ENCODE measurements around the gene CDA.

The CDA gene

GRCh38 chr1:20615946-20616846 lies 27.3 kb downstream of the CDA start:
- no peak for DNase-seq (ENCODE audit: extremely low read depth in 1 of 2, low read depth in 1 of 2)

- no peak for DNase-seq (ENCODE audit: extremely low read depth in 1 of 2, low read depth in 1 of 2)
Measured at GRCh38 chr1:20616847-20617487, 28.1 kb downstream of the CDA start.

GRCh38 chr1:20618550-20618949 lies 29.7 kb downstream of the CDA start:
- DNase-seq (ENCODE audit: extremely low read depth in 1 of 2, low read depth in 1 of 2) = no peak

DNA sequence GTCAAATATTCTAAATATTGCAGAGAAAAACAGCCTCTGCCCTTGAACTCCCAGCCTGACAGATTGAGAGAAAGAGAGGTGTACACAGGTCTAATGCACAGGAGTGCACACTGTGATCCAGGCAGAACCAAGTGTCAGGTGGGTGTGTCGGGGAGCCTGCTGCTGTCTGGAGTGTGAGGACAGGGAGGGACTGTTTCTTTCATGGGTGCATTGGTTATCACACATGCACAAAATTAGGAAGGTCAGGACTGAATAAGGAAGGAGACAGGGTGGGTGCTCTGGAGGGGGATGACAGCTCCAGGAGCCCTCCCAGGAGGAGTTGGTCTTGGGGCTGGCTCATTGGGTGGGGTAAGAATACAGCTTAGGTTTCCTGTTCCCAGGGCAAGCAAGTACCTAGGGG lies 31.1 kb downstream of the CDA start:
- no peak for DNase-seq (ENCODE audit: extremely low read depth in 1 of 2, low read depth in 1 of 2)

GRCh38 chr1:20621012-20621411 lies 32.1 kb downstream of the CDA start:
- no peak for DNase-seq (ENCODE audit: extremely low read depth in 1 of 2, low read depth in 1 of 2)

DNA sequence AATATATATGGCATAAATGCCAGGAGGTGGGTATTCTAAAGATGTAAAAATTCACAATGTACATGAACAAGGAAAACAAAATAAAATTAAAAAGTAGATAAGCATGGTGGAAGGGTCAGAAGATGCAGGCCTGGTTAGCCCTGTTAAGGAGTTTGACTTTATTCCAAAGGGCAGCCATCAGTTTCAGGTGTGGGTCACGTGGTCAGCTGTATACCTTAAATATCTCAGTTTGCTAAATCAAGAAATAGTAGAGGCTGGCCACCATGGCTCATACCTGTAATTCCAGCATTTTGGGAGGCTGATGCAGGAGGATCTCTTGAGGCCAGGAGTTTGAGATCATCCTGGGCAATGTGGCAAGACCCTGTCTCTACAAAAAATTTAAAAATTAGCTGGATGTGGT lies 35.8 kb downstream of the CDA start:
- DNase-seq (ENCODE audit: extremely low read depth in 1 of 2, low read depth in 1 of 2) = no peak

- DNase-seq (ENCODE audit: extremely low read depth in 1 of 2, low read depth in 1 of 2) = no peak
Measured at GRCh38 chr1:20625176-20626097, 36.5 kb downstream of the CDA start.

- no peak for DNase-seq (ENCODE audit: extremely low read depth in 1 of 2, low read depth in 1 of 2)
Measured at GRCh38 chr1:20626098-20626427, 37.2 kb downstream of the CDA start.

- DNase-seq (ENCODE audit: extremely low read depth in 1 of 2, low read depth in 1 of 2) = no peak
Measured at GRCh38 chr1:20626524-20626923, 37.6 kb downstream of the CDA start.

GRCh38 chr1:20630729-20631128 lies 41.8 kb downstream of the CDA start:
- DNase-seq (ENCODE audit: extremely low read depth in 1 of 2, low read depth in 1 of 2) = no peak

GRCh38 chr1:20632386-20632785 lies 43.5 kb downstream of the CDA start:
- DNase-seq (ENCODE audit: extremely low read depth in 1 of 2, low read depth in 1 of 2) = no peak

DNA sequence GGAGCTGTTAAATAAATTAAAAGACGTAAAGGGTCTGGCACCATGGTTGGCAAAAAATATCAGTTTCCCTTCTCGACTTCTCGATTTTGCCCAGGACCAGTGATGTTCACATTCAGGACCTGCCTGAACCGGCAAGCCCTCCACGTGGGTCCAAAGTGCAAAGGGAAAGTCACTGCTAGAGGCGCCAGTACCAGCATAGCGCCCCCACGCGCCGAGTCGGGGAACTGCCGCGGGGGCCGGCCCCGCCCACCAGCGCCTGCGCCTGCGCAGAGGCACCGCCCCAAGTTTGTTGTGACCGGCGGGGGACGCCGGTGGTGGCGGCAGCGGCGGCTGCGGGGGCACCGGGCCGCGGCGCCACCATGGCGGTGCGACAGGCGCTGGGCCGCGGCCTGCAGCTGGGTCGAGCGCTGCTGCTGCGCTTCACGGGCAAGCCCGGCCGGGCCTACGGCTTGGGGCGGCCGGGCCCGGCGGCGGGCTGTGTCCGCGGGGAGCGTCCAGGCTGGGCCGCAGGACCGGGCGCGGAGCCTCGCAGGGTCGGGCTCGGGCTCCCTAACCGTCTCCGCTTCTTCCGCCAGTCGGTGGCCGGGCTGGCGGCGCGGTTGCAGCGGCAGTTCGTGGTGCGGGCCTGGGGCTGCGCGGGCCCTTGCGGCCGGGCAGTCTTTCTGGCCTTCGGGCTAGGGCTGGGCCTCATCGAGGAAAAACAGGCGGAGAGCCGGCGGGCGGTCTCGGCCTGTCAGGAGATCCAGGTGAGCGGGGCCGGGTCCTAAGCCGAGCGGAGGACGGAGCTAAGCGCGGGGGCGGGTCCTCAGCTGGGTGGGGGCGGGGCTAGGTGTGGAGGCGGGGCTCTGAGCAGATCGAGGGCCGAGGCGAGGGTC lies 44.5 kb downstream of the CDA start, which contains the start of gene PINK1:
Gene PINK1, plus strand, starts transcription at position 269 of the 875 bp plus-strand sequence. Its CDS starts 91 bp downstream, at position 360.
- peak; percentile 57 to 72 for DNase-seq (ENCODE audit: extremely low read depth in 1 of 2, low read depth in 1 of 2)

GRCh38 chr1:20634065-20634593 lies 45.2 kb downstream of the CDA start:
- no peak for DNase-seq (ENCODE audit: extremely low read depth in 1 of 2, low read depth in 1 of 2)

DNA sequence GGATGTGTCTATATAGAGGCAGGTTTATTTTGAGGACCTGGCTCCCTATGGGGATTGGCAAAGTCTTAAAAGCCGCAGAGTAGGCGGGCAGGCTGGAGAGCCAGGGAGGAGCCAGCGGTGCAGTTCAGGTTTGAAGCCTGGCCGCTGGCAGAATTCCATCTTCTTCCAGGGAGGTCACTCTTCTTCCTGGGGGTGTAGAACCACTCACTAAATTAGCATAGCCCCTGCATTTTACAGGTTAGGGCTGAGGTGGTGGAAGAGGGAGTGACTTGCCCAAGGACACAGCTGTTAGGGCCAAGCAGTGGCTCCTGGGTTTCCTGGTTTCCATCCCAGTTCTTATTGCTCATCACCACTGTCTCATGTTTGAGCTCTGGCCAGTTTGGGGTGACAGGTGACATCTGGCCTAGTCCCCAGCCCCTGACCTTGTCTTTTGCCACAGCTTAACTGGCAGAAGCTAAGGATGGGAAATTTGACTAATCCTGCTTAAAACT lies 45.7 kb downstream of the CDA start:
- no peak for DNase-seq (ENCODE audit: extremely low read depth in 1 of 2, low read depth in 1 of 2)

GRCh38 chr1:20636785-20637347 lies 48.0 kb downstream of the CDA start:
- no peak for DNase-seq (ENCODE audit: extremely low read depth in 1 of 2, low read depth in 1 of 2)

DNA sequence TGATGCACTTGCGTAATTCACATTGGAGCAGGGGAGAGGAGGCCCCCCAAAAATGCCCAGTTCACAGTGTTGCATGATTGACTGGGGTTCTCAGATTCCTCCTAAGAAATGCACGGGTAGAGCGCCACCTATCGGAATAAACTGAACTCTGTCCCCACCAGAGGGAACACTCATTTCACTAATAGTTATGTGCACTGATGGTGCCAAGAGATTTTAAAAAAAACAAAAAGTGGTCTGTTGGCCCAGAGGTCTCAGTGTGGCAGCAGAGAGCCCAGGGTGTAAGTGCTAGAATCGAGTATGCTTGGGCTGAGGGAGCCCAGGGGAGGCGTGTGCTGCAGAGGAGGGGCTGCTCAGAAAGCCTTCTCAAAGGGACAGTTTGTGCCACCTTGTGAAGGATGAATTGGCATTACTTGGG lies 51.3 kb downstream of the CDA start:
- DNase-seq (ENCODE audit: extremely low read depth in 1 of 2, low read depth in 1 of 2) = no peak

GRCh38 chr1:20641975-20642374 lies 53.1 kb downstream of the CDA start:
- DNase-seq (ENCODE audit: extremely low read depth in 1 of 2, low read depth in 1 of 2) = no peak

DNA sequence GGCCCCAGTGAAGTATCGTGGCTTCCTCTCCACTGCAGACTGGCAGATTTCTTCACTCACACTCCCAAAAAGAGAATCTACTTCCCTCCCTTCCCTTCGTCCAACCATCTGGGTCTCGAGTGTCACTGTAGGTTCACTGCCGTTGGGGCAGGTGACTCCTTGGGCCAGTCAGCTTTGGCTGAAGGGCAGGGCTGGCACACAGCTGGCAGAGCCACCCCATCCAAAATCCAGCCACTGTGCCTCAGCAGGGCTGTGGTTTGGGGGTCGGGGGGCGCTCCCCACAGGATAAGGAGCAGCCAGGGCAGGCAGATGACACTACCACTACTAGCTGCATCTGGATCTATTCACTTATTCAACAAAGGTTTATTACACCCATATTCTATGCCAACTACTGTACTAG lies 54.2 kb downstream of the CDA start:
- no peak for DNase-seq (ENCODE audit: extremely low read depth in 1 of 2, low read depth in 1 of 2)

DNA sequence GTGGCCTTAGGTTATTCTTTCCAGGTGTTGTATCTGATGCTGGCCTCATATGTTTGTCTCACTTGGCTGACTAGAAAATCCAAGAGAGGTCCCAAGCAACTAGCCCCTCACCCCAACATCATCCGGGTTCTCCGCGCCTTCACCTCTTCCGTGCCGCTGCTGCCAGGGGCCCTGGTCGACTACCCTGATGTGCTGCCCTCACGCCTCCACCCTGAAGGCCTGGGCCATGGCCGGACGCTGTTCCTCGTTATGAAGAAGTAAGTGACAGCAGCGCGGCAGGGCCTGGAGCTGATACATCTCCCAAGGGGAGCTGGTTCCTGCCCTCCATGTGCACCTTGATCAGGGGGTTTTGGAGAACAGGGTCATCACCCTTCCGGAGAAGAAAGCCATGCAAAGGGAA lies 55.5 kb downstream of the CDA start:
- no peak for DNase-seq (ENCODE audit: extremely low read depth in 1 of 2, low read depth in 1 of 2)

GRCh38 chr1:20645414-20645813 lies 56.5 kb downstream of the CDA start:
- no peak for DNase-seq (ENCODE audit: extremely low read depth in 1 of 2, low read depth in 1 of 2)
